Caki2 (cell line): ENCODE measurements around the gene SBF2. TPM values are rescaled to one million over a fixed set of nuclear protein-coding genes. Genes with fewer than 3 reads are reported as not detected.
"Not testable (repeated sequence)": the region's sequence is repeated elsewhere in the genome, so short reads cannot be mapped to it uniquely, and the experiment has no call there.

Experiments
- DNase-seq: peaks from one replicate; pipeline ENCODE4 v3.0.0-alpha.2; 2015; ENCODE audit warnings: low read depth
- in situ Hi-C: cut with HindIII; loops from 2 replicates; pipeline ENCODE4 v1.10.0; 2016; ENCODE audit warnings: low sequenced_read_pairs, low pct_unique_long_range_greater_than_20kb, mixed read lengths
- total RNA-seq: library from RNA; depleted of rRNA; stranded (reverse); fragments of >200 nt; shearing (Covaris generic); gene quantifications from 2 replicates; pipeline ENCODE4 v1.2.3, GENCODE V29; 2014; ENCODE audit warnings: low replicate concordance

Gene SBF2
- total RNA-seq, 1 experiment from 2014 or later, result 10.1 TPM

DNA sequence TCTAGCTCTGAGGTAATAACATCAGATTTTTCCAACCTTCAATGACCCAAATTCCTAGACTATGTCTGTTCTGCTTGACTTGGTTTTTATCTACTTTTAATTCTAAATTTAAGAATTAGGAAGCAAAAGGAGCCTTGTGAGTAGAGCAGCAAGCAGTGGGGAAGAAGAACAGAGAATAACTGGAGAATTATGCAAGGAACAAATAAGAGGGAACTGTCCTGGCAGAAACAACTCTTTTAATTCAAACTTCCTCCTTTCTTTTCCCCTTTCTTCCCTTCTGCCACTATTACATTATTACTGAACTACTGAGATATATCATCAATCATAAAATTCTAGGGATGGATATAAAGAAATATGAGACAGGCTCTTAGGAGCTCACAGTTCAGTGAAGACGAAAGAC lies 276.1 kb downstream of the SBF2 start:
- in situ Hi-C loops, result no loop called here
- DNase-seq, result no peak

DNA sequence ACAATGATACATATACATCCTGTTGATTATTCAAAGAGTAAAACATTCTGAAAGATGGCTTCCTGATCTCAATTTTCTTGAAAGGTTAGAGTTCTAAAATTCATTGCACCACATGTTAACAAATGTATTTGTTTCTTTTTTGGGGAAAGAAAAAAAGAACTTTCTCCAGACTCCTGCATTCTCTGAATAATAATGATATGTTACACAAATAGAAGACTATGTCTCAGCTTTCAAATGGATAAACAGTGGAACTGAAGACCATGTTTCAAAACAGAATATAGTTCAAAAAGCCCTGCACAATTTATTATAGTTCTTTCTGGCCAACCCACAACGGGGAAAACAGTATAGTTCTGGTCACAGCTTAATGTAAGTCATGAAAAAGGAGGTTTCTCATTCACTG lies 277.0 kb downstream of the SBF2 start:
- no peak for DNase-seq
- in situ Hi-C loops, result no loop called here

DNA sequence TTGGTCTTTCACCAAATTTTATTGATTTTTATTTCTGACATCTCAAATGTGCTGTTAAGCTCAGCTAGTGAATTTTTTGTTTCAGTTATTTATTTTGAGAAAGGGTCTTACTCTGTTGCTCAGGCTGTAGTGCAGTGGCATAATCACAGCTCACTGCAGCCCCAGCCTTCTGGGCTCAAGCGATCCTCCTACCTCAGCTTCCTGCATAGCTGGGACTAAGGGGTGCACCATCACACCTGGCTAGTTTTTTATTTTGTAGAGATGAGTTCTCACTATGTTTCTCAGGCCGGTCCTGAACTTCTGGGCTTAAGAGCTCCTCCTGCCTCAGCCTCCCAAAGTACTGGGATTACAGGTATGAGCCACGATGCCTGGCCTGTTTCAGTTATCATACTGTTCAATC lies 282.0 kb downstream of the SBF2 start:
- in situ Hi-C loops, result no loop called here
- no peak for DNase-seq

DNA sequence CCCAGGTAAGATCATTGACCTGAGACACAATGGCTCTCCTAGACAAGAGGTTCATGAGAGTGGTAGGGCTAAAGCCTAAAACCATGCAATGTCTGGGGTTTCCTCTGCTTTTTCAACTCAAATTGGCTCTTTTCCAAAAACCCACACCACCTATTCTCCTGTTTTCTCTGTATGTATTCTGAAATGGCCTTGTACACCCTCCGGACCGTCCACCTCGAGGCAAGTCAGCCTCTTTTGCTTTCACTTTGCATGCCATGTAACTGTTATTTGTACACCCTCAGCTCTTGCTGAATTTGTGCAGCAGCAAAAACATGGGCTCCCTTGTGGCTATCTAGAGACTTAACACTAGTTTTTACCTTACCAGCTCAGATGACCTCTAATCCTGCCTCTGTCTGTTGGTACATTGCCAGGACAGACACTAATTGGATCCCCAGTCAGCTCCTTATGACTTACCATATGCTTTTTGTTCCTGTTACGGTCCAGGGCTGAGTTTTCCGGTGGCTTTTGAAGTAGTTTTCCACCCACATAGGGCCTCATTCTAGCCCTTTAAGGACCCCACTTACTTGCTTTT lies 288.0 kb downstream of the SBF2 start:
- in situ Hi-C loops, result no loop called here
- no peak for DNase-seq

DNA sequence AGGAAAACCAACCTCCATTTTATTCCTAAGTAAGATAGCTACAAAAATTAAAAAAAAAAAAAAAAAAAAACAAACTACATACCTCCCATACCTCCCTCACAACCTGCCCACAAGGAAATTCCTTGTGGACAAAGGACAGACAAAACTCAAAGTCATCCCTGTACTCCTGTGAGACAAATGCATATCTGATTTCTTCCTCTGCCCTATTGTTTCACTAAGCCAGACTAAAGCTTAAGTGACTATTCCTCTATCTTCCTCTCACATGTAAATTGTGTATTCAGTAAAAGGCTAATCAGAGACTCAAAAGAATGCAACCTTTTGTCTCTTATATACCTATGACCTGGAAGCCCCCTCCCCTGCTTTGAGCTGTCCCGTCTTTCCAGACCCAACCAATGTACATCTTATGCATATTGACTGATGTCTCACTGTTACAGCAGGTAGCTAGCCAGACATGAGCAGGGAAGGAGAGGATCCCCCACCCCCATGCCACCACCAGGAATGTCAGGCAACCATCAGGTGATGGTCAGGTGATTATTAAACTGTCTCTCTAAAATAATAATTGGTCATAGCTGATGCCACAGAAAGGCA lies 289.4 kb downstream of the SBF2 start:
- in situ Hi-C loops, result no loop called here

DNA sequence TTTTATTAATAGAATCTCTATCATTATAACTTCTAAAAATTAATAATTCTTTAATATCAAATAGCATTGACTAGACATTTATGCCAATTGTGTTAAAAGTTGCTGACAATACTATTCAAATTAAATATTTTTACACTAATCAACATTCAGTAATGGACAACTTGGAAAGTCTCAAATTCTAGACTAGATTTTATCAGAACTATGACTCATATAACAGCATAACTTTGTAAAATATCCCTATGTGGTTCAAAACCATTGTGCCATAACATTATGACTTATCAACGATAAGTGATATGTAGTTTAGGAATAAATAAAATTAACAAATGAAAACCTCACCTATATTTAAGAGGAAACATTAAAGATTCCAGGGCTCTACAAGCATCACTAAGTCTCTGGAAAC lies 291.8 kb downstream of the SBF2 start:
- DNase-seq, result no peak
- in situ Hi-C loops, result no loop called here

More for the DNA sequence above, 289.4 kb downstream of the SBF2 start:
- DNase-seq, result no peak

DNA sequence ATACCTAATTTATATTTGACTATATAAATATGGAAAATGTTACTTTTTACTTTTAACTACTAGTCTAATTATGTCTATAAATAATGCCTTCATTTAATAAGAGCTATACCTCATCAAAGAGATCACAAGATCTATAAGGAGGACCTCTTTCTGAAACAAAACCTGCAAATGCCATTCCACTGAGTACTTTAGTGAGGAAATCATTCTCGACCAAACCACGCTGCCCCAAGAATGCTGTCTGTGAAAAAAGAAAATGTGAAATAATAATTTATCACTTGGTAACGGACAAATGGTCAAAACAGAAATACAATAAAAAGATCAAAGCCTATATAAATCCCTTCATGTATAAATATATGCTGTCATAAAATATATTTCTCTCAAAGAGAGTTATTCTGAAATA lies 301.7 kb downstream of the SBF2 start:
- no peak for DNase-seq
- in situ Hi-C loops, result no loop called here

DNA sequence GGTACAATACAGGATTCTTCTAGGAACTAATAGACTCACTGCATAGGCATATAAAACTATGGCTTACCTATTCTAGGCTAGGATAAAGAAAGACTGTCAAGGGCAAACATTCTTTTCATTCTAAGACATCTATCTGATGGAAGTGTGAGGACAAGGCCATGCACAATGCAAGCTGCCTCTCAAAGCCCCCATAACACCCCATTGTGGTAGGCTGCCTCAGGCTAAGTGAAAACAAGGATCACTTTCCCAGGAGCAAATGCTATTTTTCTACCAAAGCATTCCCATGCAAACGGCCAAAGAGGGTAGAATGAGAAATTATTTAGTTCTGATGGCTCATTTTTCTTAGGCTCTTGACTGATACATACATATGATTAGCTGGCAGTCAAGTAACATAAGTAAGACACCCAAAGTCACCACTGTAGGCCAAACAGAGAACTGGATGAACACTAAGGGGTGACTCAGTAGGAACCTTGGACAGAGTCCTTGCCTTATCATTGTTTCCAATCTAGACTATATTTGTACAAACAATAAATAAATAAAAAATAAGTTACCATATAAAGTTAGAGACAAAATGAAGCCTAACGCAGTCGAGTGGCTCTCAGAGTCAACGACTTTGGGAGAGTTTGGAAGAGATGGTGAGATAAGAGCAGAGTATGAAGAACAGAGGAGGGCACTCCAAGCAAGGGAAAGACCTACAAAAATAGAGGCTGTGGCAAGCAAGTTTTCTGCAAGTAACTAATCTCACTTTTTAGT lies 303.6 kb downstream of the SBF2 start:
- in situ Hi-C loops, result no loop called here
- no peak for DNase-seq

DNA sequence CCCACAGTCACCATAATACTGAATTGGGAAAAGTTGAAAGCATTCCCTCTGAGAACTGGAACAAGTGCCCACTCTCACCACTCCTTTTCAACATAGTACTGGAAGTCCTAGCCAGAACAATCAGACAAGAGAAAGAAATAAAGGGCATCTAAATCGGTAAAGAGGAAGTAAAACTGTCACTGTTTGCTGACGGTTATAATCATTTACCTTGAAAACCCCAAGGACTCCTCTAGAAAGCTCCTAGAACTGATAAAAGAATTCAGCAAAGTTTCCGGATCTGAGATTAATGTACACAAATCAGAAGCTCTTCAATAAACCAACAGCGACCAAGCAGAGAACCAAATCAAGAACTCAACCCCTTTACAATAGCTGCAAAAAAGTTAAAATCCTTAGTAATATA lies 306.7 kb downstream of the SBF2 start:
- in situ Hi-C loops, DNase-seq: not testable (repeated sequence)

DNA sequence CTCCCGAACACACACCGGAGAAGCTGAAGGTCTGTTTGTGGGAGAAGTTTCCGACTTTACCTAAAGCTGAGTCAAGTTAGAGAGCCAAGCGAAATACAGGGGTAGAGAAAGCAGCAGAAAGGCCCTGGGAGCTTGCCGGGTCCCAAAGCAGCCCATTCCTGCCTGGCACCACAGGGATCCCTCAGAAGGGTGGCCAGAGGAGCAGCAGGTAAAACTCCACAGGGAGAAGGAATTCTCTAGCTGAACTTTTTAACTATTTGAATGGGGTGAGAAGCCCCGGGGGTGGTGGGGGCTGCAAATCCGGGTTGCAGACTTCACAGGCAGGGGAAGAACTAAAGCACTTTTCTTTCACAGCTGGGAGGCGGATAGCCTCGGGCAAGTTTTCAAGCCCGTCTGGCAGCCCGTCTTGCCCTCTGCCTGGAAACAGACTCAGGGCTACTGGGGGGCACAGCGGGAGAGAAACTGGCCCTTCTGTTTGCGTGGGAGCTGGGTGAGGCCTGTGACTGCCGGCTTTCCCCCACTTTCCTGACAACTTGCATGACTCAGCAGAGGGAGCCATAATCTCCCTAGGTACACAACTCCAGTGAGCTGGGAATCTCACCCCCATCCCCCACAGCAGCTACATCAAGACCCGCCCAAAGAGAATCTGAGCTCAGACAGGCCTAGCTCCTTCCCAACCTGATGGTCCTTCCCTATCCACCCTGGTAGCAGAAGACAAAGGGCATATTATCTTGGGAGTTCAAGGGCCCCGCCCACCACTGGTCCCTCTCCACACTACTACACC lies 311.0 kb downstream of the SBF2 start:
- in situ Hi-C loops, result no loop called here
- DNase-seq, result peak; percentile 33

DNA sequence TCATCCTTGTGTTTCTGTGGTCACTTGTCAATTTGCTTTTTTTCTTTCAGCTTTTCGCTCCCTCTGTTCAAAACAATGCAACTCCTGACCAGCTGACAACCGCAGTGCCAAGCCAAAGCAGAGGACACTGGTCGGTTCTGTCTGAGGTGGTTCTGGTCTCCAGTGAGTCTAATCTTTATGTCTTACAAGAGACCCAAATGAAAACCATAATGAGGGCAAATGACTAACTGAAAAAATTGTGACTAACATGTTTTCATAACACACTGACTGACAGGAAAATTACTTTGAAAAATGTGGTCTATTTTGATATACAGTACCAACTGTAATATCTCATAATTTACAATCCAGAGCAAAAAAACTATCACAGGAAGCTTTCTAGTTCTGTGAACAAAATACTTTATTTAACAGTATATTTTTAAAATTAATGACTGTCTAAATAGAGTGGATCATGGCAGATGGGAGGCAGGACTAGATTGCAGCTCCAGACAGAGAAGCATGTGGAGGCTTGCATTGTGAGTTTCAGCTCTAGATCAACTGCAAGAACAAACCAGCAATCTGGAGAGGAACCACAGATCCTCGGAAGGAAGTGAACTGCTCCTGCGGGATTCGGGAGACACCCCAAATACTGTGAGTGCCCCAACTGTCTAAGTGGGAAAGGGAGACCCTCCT lies 311.8 kb downstream of the SBF2 start:
- in situ Hi-C loops, result no loop called here

DNA sequence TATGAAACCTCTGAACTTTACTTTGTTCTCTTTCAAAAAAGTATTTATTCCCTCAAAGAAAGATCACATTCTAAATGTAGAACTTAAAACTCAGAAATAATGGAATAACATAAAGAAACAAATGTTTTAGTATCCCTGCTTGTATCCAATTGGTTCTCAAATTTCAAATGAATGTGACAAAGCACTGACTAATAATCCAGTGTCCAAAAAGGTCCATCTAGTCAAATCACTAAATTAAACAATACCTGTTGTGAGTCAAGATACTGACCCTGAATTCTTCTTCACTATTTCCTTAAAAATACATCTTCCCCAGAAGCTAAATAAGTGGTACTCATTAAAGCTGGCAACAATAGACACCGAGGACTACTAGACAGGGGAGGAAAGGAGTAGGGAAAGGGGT lies 313.1 kb downstream of the SBF2 start:
- no peak for DNase-seq
- in situ Hi-C loops, result no loop called here

More for the DNA sequence above, 311.8 kb downstream of the SBF2 start:
- DNase-seq, result no peak

DNA sequence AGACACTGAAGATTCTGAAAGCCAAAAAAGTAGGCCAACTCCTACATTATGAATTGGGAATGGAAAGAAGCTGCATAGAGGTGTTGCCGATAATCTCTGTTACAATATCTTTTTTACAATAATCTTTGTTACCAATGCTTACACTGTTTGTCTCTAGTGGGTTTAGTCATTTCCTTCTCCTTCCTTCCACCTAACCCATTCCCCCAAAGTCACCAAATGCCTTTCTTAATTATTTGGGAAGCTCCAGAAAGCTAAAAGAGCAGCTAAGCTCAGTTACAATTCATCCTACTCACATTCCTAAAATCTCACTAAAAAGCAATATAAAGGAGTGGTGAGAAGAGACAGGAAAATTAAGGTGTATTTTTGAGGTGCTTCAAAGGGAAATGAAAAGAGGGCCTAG lies 316.5 kb downstream of the SBF2 start:
- DNase-seq, result no peak
- in situ Hi-C loops, result no loop called here

DNA sequence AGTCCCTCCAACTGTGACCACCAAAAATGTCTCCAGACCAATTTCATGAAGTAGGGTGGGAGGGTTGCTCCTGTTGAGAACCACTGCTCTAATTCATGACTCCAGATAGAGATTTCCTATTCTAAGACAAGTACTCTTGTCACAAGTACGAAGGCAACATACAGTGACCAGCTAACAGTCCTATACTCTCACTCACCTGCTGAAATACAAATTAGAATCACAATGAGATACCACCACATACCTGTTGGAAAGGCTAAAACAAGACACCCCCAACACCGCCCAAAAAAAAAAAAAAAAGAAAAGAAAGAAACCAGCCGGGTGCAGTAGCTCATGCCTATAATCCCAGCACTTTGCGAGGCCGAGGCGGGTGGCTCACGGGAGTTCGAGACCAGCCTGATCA lies 319.6 kb downstream of the SBF2 start:
- in situ Hi-C loops, result no loop called here
- no peak for DNase-seq

DNA sequence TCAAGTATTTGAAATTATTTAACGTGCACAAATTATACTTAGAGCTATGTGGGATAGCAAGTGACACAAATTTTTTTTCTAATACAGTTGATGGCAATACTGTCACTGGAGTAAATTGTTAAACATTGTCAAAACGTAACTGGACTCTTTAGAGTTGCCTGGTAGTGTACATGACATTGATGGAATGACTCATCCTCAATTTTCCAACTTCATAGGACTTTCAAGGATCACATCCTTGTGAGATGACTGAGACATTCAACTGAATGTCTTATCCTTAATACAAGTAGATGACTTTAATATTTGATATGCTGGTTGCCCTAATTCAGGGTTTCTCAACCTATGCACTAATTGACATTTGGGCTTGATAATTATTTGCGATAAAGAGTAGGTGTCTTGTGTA lies 320.1 kb downstream of the SBF2 start:
- in situ Hi-C loops, result no loop called here
- DNase-seq, result peak; percentile 17

DNA sequence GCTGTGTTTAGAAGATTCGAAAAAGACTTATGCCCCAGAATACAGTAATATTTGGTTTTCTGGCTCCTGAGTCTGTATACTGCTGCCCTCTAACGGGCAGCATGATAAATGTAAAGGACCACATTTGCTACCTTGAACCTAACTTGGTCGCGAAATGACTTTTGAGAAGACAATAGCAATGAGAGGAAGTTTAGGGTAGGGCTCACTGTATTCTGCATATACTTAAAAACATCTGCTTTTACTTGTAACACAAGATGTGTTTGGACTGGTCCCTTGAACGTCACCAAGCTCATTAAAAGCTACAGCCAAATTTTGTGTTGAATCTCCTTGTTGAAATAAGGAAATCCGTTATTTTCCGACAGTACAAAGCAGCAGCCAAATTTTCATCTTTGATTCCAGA lies 321.0 kb downstream of the SBF2 start:
- in situ Hi-C loops, result no loop called here
- DNase-seq, result peak; percentile 23

DNA sequence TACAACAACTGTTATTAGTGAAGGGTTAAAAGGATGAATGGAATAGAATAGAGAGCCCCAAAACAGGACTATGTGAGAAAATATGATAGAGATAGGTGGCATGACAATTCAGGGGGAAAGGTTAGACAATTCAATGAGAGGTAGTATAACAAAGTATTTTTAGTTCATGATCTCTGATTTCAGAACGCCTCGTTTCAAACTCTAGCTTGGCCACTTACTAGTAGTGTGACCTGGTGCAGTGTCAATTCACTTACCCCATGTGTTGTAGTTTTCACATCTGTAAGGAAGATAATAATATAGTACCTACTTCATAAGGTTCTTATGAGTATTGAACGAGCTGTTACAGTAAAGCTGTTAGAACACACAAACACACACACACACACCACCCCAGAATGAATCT lies 322.1 kb downstream of the SBF2 start:
- in situ Hi-C loops, result no loop called here
- DNase-seq, result no peak

DNA sequence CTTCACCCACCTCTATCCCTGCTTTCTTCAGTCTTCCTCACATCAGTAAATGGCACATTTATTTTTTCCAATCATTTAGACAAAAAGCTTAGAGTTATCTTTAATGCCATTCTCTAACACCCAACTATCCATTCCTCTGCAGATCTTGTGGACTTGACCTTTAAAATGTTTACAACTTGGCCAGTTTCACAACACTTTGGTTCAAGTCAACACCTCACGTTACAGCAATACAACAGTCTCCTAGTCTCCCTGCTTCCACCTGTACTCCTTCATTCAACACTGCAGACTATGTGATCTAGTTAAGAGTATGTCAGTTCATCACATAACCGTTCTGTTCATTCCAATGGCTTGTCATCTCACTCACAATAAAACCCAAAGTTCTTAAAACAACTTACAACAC lies 325.0 kb downstream of the SBF2 start:
- no peak for DNase-seq
- in situ Hi-C loops, result no loop called here

DNA sequence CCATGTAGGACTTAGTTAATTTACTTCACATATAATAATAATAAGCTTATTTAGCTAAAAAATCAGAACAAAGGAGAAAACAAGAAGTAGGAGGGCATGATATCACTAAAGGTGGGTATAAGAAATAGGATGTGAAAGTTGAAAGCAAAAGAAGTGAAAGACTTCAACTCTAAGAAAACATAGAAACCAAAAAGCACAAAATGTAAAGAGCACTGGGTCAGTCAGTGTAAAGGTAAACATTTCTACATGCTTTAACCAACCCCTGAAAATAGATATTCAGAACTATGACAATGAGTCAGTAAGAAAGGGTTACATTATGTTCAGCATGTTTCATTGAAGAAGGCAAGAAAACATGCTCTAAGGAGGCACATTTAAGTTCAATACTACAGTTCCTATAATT lies 331.3 kb downstream of the SBF2 start:
- no peak for DNase-seq
- in situ Hi-C loops, result no loop called here
